ENCODE data around the gene MTMR11. TPM values are rescaled to one million over a fixed set of nuclear protein-coding genes. Genes with fewer than 3 reads are reported as not detected.

Gene MTMR11
- total and polyA plus RNA-seq, 2 of the 13 experiments (the other 11 are each of a cell fraction or from before 2014, with no cell fraction given) = 0.49 to 2.8 TPM

GRCh38 chr1:149885339-149886120, 51.1 kb downstream of the MTMR11 start:
- FAIRE-seq (peak; percentile 37), DNase-seq (ENCODE audit: low spot score) (peak; percentile 88), ATAC-seq (peak; percentile 73)
- peak overlapping the region; percentile 98 for H3K4me2 ChIP-seq (ENCODE audit: low read depth, low read length)
- 1% methylated on average over 35 of the region's 36 CpGs for WGBS (ENCODE audit: low lambda C conversion rate)
- H4K20me1 ChIP-seq (ENCODE audit: insufficient read depth, low read length) = no peaks in the 10 kb centered on the region
- in situ Hi-C loops (cut with HindIII; ENCODE audit: extremely low pct_ligation_motif_present, low pct_unique_long_range_greater_than_20kb) (no loop called here), intact Hi-C loops (cut with micrococcal nuclease; ENCODE audit: unreplicated experiment) (no loop called here)
- H3K4me3 ChIP-seq (replicated peaks in 1 of 3; ENCODE audit: insufficient read depth in 1 of 3, low read depth in 2 of 3, low read length in 3 of 3) = peak overlapping the region; percentile 64 to 76 (median 67)
- CTCF ChIA-PET (ENCODE audit: low intra/inter-chr PET ratio, low total read pairs) = no interaction called here
- POLR2A ChIA-PET = interaction anchor here (1.0 to 5.4 kb wide), 9 partner anchors 8 to 301 kb away, joined by 3 to 74 read pairs (median 25); partner anchors contain the start of genes MTMR11 and OTUD7B
- peaks cover 3% of the 10 kb centered on the region for H3K79me2 ChIP-seq (ENCODE audit: insufficient read depth, low read length)
- H3K27me3 ChIP-seq (ENCODE audit: control insufficient read depth in 1 of 2, insufficient read depth in 2 of 2, low read length in 2 of 2) = no peaks in the 10 kb centered on the region; a peak in 1 of 5 replicates
- H3K9me3 ChIP-seq (ENCODE audit: low read length) = no peaks in the 10 kb centered on the region
- no peak overlapping the region for H2AFZ ChIP-seq (ENCODE audit: low read length)
- peak overlapping the region; percentile 87 for H3K9ac ChIP-seq (ENCODE audit: insufficient read depth, low read depth, low read length)
- H3K4me1 ChIP-seq (ENCODE audit: insufficient read depth, low read length) = peaks cover 39% of the 10 kb centered on the region
- peak overlapping the region; percentile 95 for H3K27ac ChIP-seq (ENCODE audit: extremely low read length, insufficient read depth, low read length)
- no peaks in the 10 kb centered on the region for H3K36me3 ChIP-seq (replicated peaks in 1 of 2; ENCODE audit: control insufficient read depth in 1 of 2, insufficient read depth in 2 of 2, low read length in 2 of 2)
- BruUV-seq (replicated peaks) = no TSS peak
- peak; percentile 39; the same call in 1 of the 2 replicates for TF ChIP-seq ETV5 (CRISPR knock-in tag; IDR thresholded peaks at IDR 0.05; ENCODE audit: borderline replicate concordance)
- no peak for TF ChIP-seq NAIF1 (CRISPR knock-in tag; IDR thresholded peaks at IDR 0.05; ENCODE audit: borderline replicate concordance)
- TF ChIP-seq ZFP41 (CRISPR knock-in tag; IDR thresholded peaks at IDR 0.05; ENCODE audit: borderline replicate concordance) = no peak
- TF ChIP-seq REPIN1 (CRISPR knock-in tag; IDR thresholded peaks at IDR 0.05; ENCODE audit: borderline replicate concordance, low read depth) = no peak
- no peak for TF ChIP-seq TOE1 (CRISPR knock-in tag; IDR thresholded peaks at IDR 0.05)
- no peak for TF ChIP-seq CC2D1A (CRISPR knock-in tag; IDR thresholded peaks at IDR 0.05)
- 0 out of 2 replicates have a peak, but pooled peaks have one; percentile 8 for TF ChIP-seq BRCA1 (CRISPR knock-in tag; IDR thresholded peaks at IDR 0.05)
- TF ChIP-seq ZKSCAN5 (CRISPR knock-in tag; IDR thresholded peaks at IDR 0.05) = no peak
- TF ChIP-seq E2F5 (CRISPR knock-in tag; conservative IDR thresholded peaks at IDR 0.05) = no peak
- TF ChIP-seq MAFG (CRISPR knock-in tag; IDR thresholded peaks at IDR 0.05) = no peak
- no peak; the same call in 1 of the 2 replicates for TF ChIP-seq DMAP1 (CRISPR knock-in tag; IDR thresholded peaks at IDR 0.05)
- TF ChIP-seq ZNF256 (CRISPR knock-in tag; conservative IDR thresholded peaks at IDR 0.05) = no peak
- no peak for TF ChIP-seq PCBP2 (optimal IDR thresholded peaks at IDR 0.05; ENCODE audit: low read depth, low read length, poor library complexity, severe bottlenecking)
- TF ChIP-seq MIXL1 (CRISPR knock-in tag; IDR thresholded peaks at IDR 0.05) = no peak
- no peak for TF ChIP-seq ZNF552 (CRISPR knock-in tag; IDR thresholded peaks at IDR 0.05; ENCODE audit: borderline replicate concordance)
- TF ChIP-seq KLF11 (CRISPR knock-in tag; IDR thresholded peaks at IDR 0.05) = no peak
- no peak for TF ChIP-seq ZSCAN5A (CRISPR knock-in tag; IDR thresholded peaks at IDR 0.05; ENCODE audit: borderline replicate concordance)
- no peak for TF ChIP-seq SNRNP70 (IDR thresholded peaks at IDR 0.05; ENCODE audit: low read depth, low read length)
- TF ChIP-seq SSRP1 (CRISPR knock-in tag; IDR thresholded peaks at IDR 0.05) = no peak; the same call in 1 of the 2 replicates
- TF ChIP-seq, protein P1, sequence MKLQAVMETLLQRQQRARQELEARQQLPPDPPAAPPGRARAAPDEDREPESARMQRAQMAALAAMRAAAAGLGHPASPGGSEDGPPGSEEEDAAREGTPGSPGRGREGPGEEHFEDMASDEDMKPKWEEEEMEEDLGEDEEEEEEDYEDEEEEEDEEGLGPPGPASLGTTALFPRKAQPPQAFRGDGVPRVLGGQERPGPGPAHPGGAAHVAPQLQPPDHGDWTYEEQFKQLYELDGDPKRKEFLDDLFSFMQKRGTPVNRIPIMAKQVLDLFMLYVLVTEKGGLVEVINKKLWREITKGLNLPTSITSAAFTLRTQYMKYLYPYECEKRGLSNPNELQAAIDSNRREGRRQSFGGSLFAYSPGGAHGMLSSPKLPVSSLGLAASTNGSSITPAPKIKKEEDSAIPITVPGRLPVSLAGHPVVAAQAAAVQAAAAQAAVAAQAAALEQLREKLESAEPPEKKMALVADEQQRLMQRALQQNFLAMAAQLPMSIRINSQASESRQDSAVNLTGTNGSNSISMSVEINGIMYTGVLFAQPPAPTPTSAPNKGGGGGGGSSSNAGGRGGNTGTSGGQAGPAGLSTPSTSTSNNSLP (IDR thresholded peaks at IDR 0.05; ENCODE audit: low read depth, low read length) = peak; percentile 11; the same call in 1 of the 2 replicates
- TF ChIP-seq ATF1 (CRISPR knock-in tag; IDR thresholded peaks at IDR 0.05) = no peak
- no peak for TF ChIP-seq FOXA1 (IDR thresholded peaks at IDR 0.05)
- peak; percentile 61 for TF ChIP-seq FOXA1 (CRISPR knock-in tag; IDR thresholded peaks at IDR 0.05)
- no peak for TF ChIP-seq ZNF616 (CRISPR knock-in tag; IDR thresholded peaks at IDR 0.05; ENCODE audit: low read depth)
